ENCODE results near the gene EVX2.
A peak's percentile ranks its signal among the peaks of the same experiment; 100 is the strongest.

- TF ChIP-seq EZH2 (IDR thresholded peaks at IDR 0.05; ENCODE audit: insufficient read depth, low read length) (peak; percentile 86), CTCF (IDR thresholded peaks at IDR 0.05; ENCODE audit: insufficient read depth, low read depth, low read length) (no peak)
Measured at GRCh38 chr2:176117162-176117822, 33.5 kb upstream of the EVX2 start.
